ENCODE data around the gene LIMK2.
A peak's percentile ranks its signal among the peaks of the same experiment; 100 is the strongest.

LIMK2 gene

DNA sequence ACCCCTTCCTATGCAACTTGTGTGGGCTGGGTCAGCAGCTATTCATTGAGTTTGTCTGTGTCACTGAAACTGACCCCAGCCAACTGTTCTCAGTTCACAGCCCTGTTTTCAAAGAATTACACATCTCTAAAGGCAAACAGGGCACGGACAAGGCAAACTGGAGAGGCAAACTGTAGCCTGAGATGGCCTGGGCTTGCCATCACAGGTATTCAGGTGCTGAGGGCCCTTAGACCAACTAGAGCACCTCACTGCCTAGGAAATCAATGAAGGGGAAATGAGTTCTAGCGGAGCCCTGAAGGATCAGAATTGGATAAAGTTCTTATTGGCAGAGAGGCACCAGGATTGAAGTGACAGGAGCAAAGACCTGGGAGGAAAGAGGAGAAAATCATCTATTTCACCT lies 56.2 kb downstream of the LIMK2 start:
- TF ChIP-seq, protein P1, sequence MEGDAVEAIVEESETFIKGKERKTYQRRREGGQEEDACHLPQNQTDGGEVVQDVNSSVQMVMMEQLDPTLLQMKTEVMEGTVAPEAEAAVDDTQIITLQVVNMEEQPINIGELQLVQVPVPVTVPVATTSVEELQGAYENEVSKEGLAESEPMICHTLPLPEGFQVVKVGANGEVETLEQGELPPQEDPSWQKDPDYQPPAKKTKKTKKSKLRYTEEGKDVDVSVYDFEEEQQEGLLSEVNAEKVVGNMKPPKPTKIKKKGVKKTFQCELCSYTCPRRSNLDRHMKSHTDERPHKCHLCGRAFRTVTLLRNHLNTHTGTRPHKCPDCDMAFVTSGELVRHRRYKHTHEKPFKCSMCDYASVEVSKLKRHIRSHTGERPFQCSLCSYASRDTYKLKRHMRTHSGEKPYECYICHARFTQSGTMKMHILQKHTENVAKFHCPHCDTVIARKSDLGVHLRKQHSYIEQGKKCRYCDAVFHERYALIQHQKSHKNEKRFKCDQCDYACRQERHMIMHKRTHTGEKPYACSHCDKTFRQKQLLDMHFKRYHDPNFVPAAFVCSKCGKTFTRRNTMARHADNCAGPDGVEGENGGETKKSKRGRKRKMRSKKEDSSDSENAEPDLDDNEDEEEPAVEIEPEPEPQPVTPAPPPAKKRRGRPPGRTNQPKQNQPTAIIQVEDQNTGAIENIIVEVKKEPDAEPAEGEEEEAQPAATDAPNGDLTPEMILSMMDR (IDR thresholded peaks at IDR 0.05; ENCODE audit: low read depth, low read length): no peak
- H3K4me3 ChIP-seq (replicated peaks in 1 of 2; ENCODE audit: low read depth in 2 of 2, low read length in 2 of 2): no peak overlapping the region
- DNase-seq (ENCODE audit: low read depth in 2 of 2): no peak

DNA sequence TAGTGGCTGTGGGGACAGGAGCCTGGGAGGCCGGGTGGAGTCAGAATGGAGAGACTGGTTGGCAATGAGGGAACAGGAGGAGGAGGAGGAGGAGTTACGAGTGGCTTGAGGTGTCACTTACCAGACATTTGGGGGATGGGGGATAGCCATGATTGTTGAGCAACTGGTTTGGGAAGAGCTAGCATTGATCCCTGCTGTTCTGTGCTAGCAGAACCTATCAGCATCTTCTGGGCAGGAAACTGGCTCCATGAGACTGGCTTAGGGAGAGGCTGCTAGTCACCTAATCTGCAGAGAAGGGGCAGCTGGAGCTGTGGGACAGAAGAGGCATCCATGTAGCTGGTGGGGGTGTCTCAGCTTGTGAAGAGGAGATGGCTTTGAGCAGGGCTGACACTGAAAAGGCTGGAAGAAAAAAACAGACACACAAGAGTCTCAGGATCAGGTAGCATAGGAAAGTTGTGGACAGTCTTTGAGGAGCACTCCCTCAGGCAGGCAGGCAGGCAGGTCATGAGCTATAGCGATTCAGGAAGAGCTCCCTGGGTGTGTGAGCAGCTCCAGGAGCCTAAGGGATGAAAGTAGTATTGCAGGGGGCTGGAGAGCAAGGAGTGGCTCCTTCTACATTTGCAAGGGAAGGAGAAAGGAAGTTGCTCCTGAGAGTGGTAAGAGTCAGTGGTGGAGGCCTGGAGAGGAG lies 57.9 kb downstream of the LIMK2 start:
- TF ChIP-seq, protein P1 (IDR thresholded peaks at IDR 0.05; ENCODE audit: low read depth, low read length): no peak
- no peak for DNase-seq (ENCODE audit: low read depth in 2 of 2)
- no peak overlapping the region for H3K4me3 ChIP-seq (replicated peaks in 1 of 2; ENCODE audit: low read depth in 2 of 2, low read length in 2 of 2)

DNA sequence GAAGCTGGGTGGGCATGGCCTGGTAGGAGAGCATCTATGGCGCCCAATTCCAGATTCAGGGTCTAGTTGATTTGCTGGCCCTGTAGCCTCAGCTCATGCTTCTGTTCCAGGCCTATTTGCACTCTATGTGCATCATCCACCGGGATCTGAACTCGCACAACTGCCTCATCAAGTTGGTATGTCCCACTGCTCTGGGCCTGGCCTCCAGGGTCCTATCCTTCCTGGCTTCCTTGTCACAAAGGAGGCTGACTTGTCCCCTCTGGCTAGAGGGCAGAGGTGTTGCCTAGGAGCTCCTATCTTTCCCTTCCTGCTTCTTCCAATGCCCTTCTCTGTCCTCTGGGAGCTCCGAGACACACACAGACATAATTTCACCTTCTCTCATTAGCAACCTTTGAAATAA lies 58.9 kb downstream of the LIMK2 start:
- TF ChIP-seq, protein P1 (IDR thresholded peaks at IDR 0.05; ENCODE audit: low read depth, low read length): no peak
- no peak for DNase-seq (ENCODE audit: low read depth in 2 of 2)
- no peak overlapping the region for H3K4me3 ChIP-seq (replicated peaks in 1 of 2; ENCODE audit: low read depth in 2 of 2, low read length in 2 of 2)

DNA sequence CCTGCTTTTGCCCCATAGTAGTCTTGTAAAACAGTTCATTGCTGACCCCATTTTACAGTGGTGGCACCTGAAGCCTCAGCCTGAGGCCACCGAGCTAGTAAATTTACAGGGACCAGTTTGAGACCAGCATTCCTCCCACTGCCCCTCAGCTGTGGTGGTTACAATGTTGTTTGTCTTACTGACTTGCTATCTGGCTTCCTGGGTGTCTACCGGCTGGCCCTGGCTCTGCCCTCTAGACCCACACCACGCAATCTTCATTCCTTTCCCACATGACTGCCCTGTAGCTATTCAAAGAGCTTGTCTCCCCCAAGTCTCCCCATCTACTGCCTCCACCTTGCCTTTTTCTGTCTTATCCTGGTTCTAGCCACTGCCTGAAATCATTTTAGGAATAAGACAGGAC lies 59.4 kb downstream of the LIMK2 start:
- TF ChIP-seq, protein P1 (IDR thresholded peaks at IDR 0.05; ENCODE audit: low read depth, low read length): no peak

DNA sequence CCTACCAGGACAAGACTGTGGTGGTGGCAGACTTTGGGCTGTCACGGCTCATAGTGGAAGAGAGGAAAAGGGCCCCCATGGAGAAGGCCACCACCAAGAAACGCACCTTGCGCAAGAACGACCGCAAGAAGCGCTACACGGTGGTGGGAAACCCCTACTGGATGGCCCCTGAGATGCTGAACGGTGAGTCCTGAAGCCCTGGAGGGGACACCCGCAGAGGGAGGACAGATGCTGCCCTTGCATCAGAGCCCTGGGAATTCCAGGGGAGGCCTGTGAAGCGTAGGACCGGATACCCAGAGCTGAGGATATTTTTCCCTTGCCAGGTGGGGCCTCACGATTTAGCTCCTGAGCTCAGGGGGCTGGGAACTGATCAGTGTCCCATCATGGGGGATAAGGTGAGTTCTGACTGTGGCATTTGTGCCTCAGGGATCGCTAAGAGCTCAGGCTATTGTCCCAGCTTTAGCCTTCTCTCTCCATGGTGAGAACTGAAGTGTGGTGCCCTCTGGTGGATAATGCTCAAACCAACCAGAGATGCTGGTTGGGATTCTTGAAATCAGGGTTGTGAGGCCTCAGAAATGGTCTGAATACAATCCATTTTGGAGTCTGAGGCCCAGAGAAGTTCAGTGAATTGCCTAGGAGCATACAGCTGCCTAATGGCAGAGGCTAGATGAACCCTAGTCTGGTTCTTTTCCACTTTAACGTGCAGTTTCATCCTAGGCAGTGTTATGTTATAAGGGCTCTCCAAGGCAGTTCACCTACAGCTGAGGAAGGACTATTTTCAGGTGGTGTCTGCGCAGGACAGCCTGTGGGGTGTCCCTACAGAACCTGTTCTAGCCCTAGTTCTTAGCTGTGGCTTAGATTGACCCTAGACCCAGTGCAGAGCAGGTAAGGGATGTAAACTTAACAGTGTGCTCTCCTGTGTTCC lies 60.7 kb downstream of the LIMK2 start:
- TF ChIP-seq, protein P1 (IDR thresholded peaks at IDR 0.05; ENCODE audit: low read depth, low read length): peak; percentile 78
- H3K4me3 ChIP-seq (replicated peaks in 1 of 2; ENCODE audit: low read depth in 2 of 2, low read length in 2 of 2): no peak overlapping the region
- peak; percentile 78 to 80 for DNase-seq (ENCODE audit: low read depth in 2 of 2)

More for the DNA sequence above, 59.4 kb downstream of the LIMK2 start:
- no peak overlapping the region for H3K4me3 ChIP-seq (replicated peaks in 1 of 2; ENCODE audit: low read depth in 2 of 2, low read length in 2 of 2)
- DNase-seq (ENCODE audit: low read depth in 2 of 2): no peak

DNA sequence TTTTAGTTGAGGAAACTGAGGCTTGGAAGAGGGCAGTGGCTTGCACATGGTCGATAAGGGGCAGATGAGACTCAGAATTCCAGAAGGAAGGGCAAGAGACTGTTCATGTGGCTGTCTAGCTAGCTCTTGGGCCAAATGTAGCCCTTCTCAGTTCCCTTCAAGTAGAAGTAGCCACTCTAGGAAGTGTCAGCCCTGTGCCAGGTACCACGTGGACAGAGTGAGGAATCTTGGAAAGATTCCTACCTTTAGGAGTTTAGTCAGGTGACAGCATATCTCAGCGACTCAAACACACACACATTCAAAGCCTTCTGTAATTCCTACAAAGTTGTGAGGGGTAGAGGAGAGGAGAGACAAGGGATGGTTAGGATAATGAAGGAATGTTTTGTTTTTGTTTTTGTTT lies 61.9 kb downstream of the LIMK2 start:
- DNase-seq (ENCODE audit: low read depth in 2 of 2): no peak
- TF ChIP-seq, protein P1 (IDR thresholded peaks at IDR 0.05; ENCODE audit: low read depth, low read length): no peak
- H3K4me3 ChIP-seq (replicated peaks in 1 of 2; ENCODE audit: low read depth in 2 of 2, low read length in 2 of 2): no peak overlapping the region
